ENCODE data around the gene TMEM213.

The TMEM213 gene

GRCh38 chr7:138843632-138844580, 46.1 kb downstream of the TMEM213 start:
- Histone ChIP-seq H3K36me3 (ENCODE audit: control insufficient read depth, insufficient read depth, low read length) (no peaks in the 10 kb centered on the region), H3K4me3 (replicated peaks; ENCODE audit: low read depth, low read length) (no peak overlapping the region), H3K27me3 (replicated peaks; ENCODE audit: control insufficient read depth, insufficient read depth, low read length) (no peaks in the 10 kb centered on the region)
- no peak for TF ChIP-seq CTCF (IDR thresholded peaks at IDR 0.05; ENCODE audit: insufficient read depth, low read length, poor library complexity, severe bottlenecking)
- no peak for DNase-seq (ENCODE audit: extremely low read depth, insufficient read length)

DNA sequence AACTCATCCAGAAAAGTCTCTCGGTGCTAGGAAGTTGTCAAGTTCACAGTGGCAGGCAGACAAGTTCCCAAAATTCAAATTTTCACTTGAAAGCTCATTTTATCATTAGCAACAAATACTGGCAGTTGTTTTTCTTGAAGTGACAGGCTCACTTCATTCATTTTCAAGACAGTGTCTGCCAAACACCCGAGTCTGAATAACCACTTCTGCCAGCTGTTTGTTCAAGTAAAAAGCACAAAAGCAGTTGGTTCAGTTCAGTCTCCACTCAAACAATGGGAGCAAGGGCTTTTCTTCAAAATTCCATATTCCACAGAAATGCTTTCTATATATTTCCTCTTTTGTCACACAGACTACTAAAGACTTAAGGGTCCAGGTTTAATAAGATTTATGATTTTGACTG, 47.9 kb downstream of the TMEM213 start:
- DNase-seq (ENCODE audit: extremely low read depth, insufficient read length), result no peak
- Histone ChIP-seq H3K27me3 (replicated peaks; ENCODE audit: control insufficient read depth, insufficient read depth, low read length) (no peaks in the 10 kb centered on the region), H3K4me3 (replicated peaks; ENCODE audit: low read depth, low read length) (no peak overlapping the region), H3K36me3 (ENCODE audit: control insufficient read depth, insufficient read depth, low read length) (no peaks in the 10 kb centered on the region)
- TF ChIP-seq CTCF (IDR thresholded peaks at IDR 0.05; ENCODE audit: insufficient read depth, low read length, poor library complexity, severe bottlenecking), result no peak

DNA sequence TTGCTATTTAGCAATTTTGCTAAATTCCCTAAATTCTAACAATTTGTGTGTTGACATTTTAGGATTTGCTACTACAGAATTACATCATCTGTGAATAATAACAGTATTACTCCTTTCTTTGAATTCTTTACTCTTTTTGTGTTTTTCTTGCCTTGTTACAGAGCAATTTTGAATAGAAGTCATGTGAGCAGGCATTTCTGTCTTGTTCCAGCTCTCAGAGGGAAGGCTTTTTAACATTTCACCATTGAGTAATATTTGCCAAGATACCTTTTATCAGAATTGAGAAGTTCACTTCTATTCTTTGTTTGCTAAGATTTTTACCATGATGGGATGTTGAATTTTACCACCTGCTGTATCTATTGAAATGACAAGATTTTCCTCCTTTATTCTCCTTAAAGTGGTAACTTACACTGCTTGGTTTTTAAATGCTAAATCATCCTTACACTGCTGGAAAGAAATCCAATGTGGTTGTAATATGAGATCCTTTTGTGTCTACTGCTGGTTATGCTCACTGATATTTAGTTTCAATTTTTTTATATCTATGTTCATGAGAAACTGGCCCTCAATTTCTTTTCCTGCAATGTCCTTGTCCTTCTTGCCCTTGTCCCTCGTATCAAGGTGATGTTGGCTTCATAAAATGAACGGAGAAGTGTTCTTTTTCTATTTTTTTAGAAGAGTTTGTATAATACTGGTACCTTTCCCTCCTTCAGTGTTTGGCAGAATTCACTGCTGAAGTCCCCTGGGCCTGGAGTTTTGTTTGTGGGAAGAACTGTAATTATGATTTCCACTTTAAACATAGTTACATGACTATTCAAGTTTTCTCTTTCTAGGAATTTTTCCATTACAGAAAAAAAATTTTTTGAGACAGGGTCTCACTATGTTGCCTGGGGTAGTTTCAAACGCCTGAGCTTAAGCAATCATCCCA, 50.5 kb downstream of the TMEM213 start:
- Histone ChIP-seq H3K27me3 (replicated peaks; ENCODE audit: control insufficient read depth, insufficient read depth, low read length) (no peaks in the 10 kb centered on the region), H3K36me3 (ENCODE audit: control insufficient read depth, insufficient read depth, low read length) (no peaks in the 10 kb centered on the region), H3K4me3 (replicated peaks; ENCODE audit: low read depth, low read length) (no peak overlapping the region)
- no peak for DNase-seq (ENCODE audit: extremely low read depth, insufficient read length)
- TF ChIP-seq CTCF (IDR thresholded peaks at IDR 0.05; ENCODE audit: insufficient read depth, low read length, poor library complexity, severe bottlenecking), result no peak

GRCh38 chr7:138849701-138850100, 51.9 kb downstream of the TMEM213 start:
- H3K36me3 ChIP-seq (ENCODE audit: control insufficient read depth, insufficient read depth, low read length), result no peaks in the 10 kb centered on the region
- DNase-seq (ENCODE audit: extremely low read depth, insufficient read length), result no peak
- H3K27me3 ChIP-seq (replicated peaks; ENCODE audit: control insufficient read depth, insufficient read depth, low read length), result no peaks in the 10 kb centered on the region
- no peak for TF ChIP-seq CTCF (IDR thresholded peaks at IDR 0.05; ENCODE audit: insufficient read depth, low read length, poor library complexity, severe bottlenecking)
- H3K4me3 ChIP-seq (replicated peaks; ENCODE audit: low read depth, low read length), result no peak overlapping the region

GRCh38 chr7:138852469-138852868, 54.7 kb downstream of the TMEM213 start:
- no peak for TF ChIP-seq CTCF (IDR thresholded peaks at IDR 0.05; ENCODE audit: insufficient read depth, low read length, poor library complexity, severe bottlenecking)
- DNase-seq (ENCODE audit: extremely low read depth, insufficient read length), result no peak
- H3K4me3 ChIP-seq (replicated peaks; ENCODE audit: low read depth, low read length), result no peak overlapping the region
- H3K27me3 ChIP-seq (replicated peaks; ENCODE audit: control insufficient read depth, insufficient read depth, low read length), result no peaks in the 10 kb centered on the region
- no peaks in the 10 kb centered on the region for H3K36me3 ChIP-seq (ENCODE audit: control insufficient read depth, insufficient read depth, low read length)

Measured in GM06990 (cell line).